B cell (primary cell): ENCODE data around the gene ARHGAP28. TPM values are rescaled to one million over a fixed set of nuclear protein-coding genes. Genes with fewer than 3 reads are reported as not detected.

Experiments
- ATAC-seq: fragments of 200-7000 bp; cut with Tn5 transposase; one replicate; pipeline ENCODE4 v1.10.0; 2021; ENCODE audit warnings: low read depth, mild to moderate bottlenecking, moderate number of reproducible peaks, moderate library complexity
- CTCF ChIA-PET: fragments of 350-600 bp; sonication (Branson Sonifier 250); formaldehyde crosslinking; loops from one replicate; lab custom pipeline; 2021; ENCODE audit warnings: antibody characterized with exemption, inconsistent platforms; lab: Charles Lee
- POLR2A ChIA-PET: fragments of 350-600 bp; sonication (Branson Sonifier 250); formaldehyde crosslinking; loops from one replicate; lab custom pipeline; 2021; ENCODE audit warnings: antibody characterized with exemption; lab: Charles Lee
- DNase-seq: peaks from one replicate; pipeline ENCODE4 v3.0.0; 2013
- H2AFZ ChIP-seq: 2 replicates; pipeline ENCODE4 v1.6.1; 2012; ENCODE audit warnings: mild to moderate bottlenecking, low read depth, low read length; ENCODE audit not compliant: insufficient read depth, poor library complexity, severe bottlenecking
- H3K27ac ChIP-seq, 2 donors: 1 replicate in 1 of 2; 2 replicates in 1 of 2; pipeline ENCODE4 v1.5.1; 2012 to 2013; ENCODE audit warnings: low read length in 2 of 2, mild to moderate bottlenecking in 2 of 2, moderate library complexity in 1 of 2
- H3K27me3 ChIP-seq, 4 experiments: fragments of 200-600 bp in 1 of 4; sonication (generic) in 1 of 4; replicated peaks in 1 of 4; 1 replicate in 2 of 4; 2 replicates in 2 of 4; pipeline versions ENCODE4 v1.6.1 to v1.7.0; 2013 to 2016; ENCODE audit warnings: low read length in 3 of 4, mild to moderate bottlenecking in 2 of 4, mixed read lengths in 1 of 4, moderate library complexity in 1 of 4; ENCODE audit not compliant: insufficient read depth in 4 of 4, control insufficient read depth in 3 of 4; ENCODE audit errors: control extremely low read depth in 1 of 4
- H3K36me3 ChIP-seq, 2 experiments: replicated peaks in 1 of 2; 1 replicate in 1 of 2; 2 replicates in 1 of 2; pipeline versions ENCODE4 v1.6.1 to v1.7.1; 2013; ENCODE audit warnings: low read length in 1 of 2; ENCODE audit not compliant: insufficient read depth in 2 of 2, control insufficient read depth in 1 of 2; ENCODE audit errors: control extremely low read depth in 1 of 2, extremely low read depth in 1 of 2
- H3K4me1 ChIP-seq, 2 donors: fragments of 200-600 bp in 1 of 2; sonication (generic) in 1 of 2; 1 replicate in 1 of 2; 2 replicates in 1 of 2; pipeline versions ENCODE4 v1.5.1 to v1.6.1; 2013 to 2017; ENCODE audit warnings: low read length in 2 of 2; ENCODE audit not compliant: control insufficient read depth in 2 of 2, insufficient read depth in 2 of 2
- H3K4me2 ChIP-seq: replicated peaks from 2 replicates; pipeline ENCODE3; 2012; ENCODE audit warnings: mild to moderate bottlenecking, low read depth, low read length; ENCODE audit not compliant: poor library complexity, severe bottlenecking
- H3K4me3 ChIP-seq, 5 experiments: fragments of 200-600 bp in 1 of 5; sonication (generic) in 1 of 5; 1 replicate in 3 of 5; 2 replicates in 2 of 5; pipeline versions ENCODE4 v1.5.1 to v1.7.0; 2011 to 2016; ENCODE audit warnings: low read length in 4 of 5, mild to moderate bottlenecking in 4 of 5, low read depth in 2 of 5, control low read depth in 1 of 5, moderate library complexity in 1 of 5; ENCODE audit not compliant: insufficient read depth in 1 of 5; ENCODE audit errors: control extremely low read depth in 1 of 5, extremely low read depth in 1 of 5
- H3K79me2 ChIP-seq: fragments of 200-600 bp; sonication (generic); one replicate; pipeline ENCODE4 v1.6.0; 2016; ENCODE audit warnings: low read length; ENCODE audit not compliant: control insufficient read depth, insufficient read depth
- H3K9ac ChIP-seq: fragments of 200-600 bp; sonication (generic); 2 replicates; pipeline ENCODE4 v1.6.1; 2017; ENCODE audit warnings: mild to moderate bottlenecking, low read length, moderate library complexity
- H3K9me3 ChIP-seq, 3 donors: one replicate each; pipeline versions ENCODE4 v1.6.1 to v1.7.1; 2013; ENCODE audit warnings: low read length in 2 of 3; ENCODE audit not compliant: control insufficient read depth in 2 of 3, insufficient read depth in 1 of 3; ENCODE audit errors: control extremely low read depth in 1 of 3
- H4K20me1 ChIP-seq: 2 replicates; pipeline ENCODE4 v1.6.0; 2012; ENCODE audit warnings: mild to moderate bottlenecking, low read length; ENCODE audit not compliant: insufficient read depth, control insufficient read depth, poor library complexity, severe bottlenecking
- H3K27ac Mint-ChIP-seq: one replicate; pipeline ENCODE4 v1.8.0; 2021; ENCODE audit warnings: mixed read lengths
- H3K27me3 Mint-ChIP-seq: one replicate; pipeline ENCODE4 v1.8.0; 2021; ENCODE audit warnings: mixed read lengths
- H3K4me1 Mint-ChIP-seq: one replicate; pipeline ENCODE4 v1.8.0; 2021; ENCODE audit warnings: mixed read lengths
- H3K4me3 Mint-ChIP-seq: one replicate; pipeline ENCODE4 v1.8.0; 2021; ENCODE audit warnings: mixed read lengths
- H3K9me3 Mint-ChIP-seq: one replicate; pipeline ENCODE4 v1.8.0; 2022; ENCODE audit warnings: mixed read lengths; ENCODE audit not compliant: insufficient read depth
- CTCF ChIP-seq: fragments of 200-600 bp; IDR thresholded peaks from one replicate; pipeline ENCODE4 v1.8.0; 2022; ENCODE audit warnings: antibody characterized with exemption, mild to moderate bottlenecking
- EZH2 ChIP-seq: IDR thresholded peaks from 2 replicates; pipeline ENCODE4 v1.6.1; 2012; ENCODE audit warnings: borderline replicate concordance, low read depth, mild to moderate bottlenecking, moderate library complexity, low read length; ENCODE audit not compliant: insufficient read depth, poor library complexity, severe bottlenecking
- WGBS: methylation state at CpG from one replicate; pipeline ENCODE4 v1.1.5; 2013; ENCODE audit warnings: missing lambda C conversion rate; ENCODE audit not compliant: insufficient coverage; 5-methylcytosine and 5-hydroxymethylcytosine counted together
- intact Hi-C: fragments of 100-400 bp; cut with micrococcal nuclease; formaldehyde crosslinking; loops from one replicate; pipeline ENCODE4 v1.10.0; 2022
- polyA plus RNA-seq: library from polyadenylated mRNA; depleted of rRNA; stranded (reverse); fragments of >200 nt; gene quantifications from 2 replicates; pipeline ENCODE4 v1.2.3, GENCODE V29; 2012
- total RNA-seq, 2 donors: library from RNA; stranded (reverse); fragments of 120-200 nt in 1 of 2; gene quantifications; 1 replicate in 1 of 2; 2 replicates in 1 of 2; pipeline versions ENCODE4 v1.2.3 to v1.2.4, GENCODE V29; 2013 to 2022

ARHGAP28 gene
- total and polyA plus RNA-seq, 2 donors (not counting 1 experiment from before 2014, with no cell fraction given): not detected

- H3K9ac ChIP-seq: no peak overlapping the region
- H3K4me2 ChIP-seq: no peak overlapping the region
- intact Hi-C loops: no loop called here
- no peaks in the 10 kb centered on the region for H3K9me3 Mint-ChIP-seq
- no peaks in the 10 kb centered on the region for H3K36me3 ChIP-seq
- ATAC-seq: no peak
- WGBS: 81% methylated on average over 12 of the region's 14 CpGs
- no peak overlapping the region for H2AFZ ChIP-seq
- peaks cover 0 to 9% (median 0%) of the 10 kb centered on the region in 3 donors for H3K9me3 ChIP-seq
- TF ChIP-seq EZH2 (no peak), CTCF (no peak)
- no peak overlapping the region for H3K27ac ChIP-seq
- H3K27ac Mint-ChIP-seq: no peak overlapping the region
- CTCF ChIA-PET: no interaction called here
- H3K4me1 Mint-ChIP-seq: no peaks in the 10 kb centered on the region
- H4K20me1 ChIP-seq: no peaks in the 10 kb centered on the region
- no peaks in the 10 kb centered on the region for H3K27me3 ChIP-seq
- H3K27me3 Mint-ChIP-seq: no peaks in the 10 kb centered on the region
- no peak overlapping the region for H3K4me3 ChIP-seq
- no peak for DNase-seq
- no peaks in the 10 kb centered on the region for H3K4me1 ChIP-seq
- H3K79me2 ChIP-seq: no peaks in the 10 kb centered on the region
- no peak overlapping the region for H3K4me3 Mint-ChIP-seq
- POLR2A ChIA-PET: no interaction called here
Measured at GRCh38 chr18:6682437-6683111, 46.9 kb upstream of the ARHGAP28 start.

DNA sequence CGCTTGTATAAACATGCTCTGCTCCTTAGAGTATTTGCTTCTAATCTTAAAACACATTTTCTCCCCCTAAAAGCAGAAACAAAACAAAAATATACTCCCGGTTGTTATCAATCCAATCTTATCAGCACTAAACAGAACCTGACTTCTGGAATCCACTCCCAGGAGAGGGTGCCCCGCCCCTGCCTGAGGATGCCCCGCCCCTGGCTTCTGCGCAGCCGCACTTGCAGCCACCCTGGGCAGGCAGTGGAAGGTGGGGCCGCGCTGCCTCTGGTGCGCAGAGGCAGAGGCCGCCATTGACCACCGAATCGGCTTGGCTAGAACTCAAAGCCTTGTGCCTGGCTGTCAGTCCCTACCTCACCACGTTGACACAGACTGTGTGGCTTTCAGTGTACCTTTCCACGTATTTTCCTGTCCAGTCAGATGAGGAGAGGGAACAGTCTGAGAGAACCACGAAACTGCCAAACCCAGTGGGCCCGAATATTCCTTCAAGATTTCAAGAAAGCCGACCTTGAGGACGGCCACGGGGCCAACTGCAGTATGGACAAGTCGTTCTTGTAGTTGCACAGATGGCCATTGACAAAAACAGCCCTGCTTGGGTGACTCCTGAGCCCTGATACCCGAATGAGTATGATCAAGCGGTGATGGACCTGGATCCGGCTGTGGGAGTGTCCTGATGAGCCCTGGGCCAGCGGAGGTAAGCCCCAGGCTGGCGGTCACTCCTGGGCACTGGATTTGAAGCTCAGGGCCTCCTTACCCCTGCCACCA, 46.2 kb upstream of the ARHGAP28 start:
- Mint-ChIP-seq H3K9me3 (no peaks in the 10 kb centered on the region), H3K27ac (no peak overlapping the region), H3K4me3 (no peak overlapping the region), H3K27me3 (no peaks in the 10 kb centered on the region), H3K4me1 (no peaks in the 10 kb centered on the region)
- no peaks in the 10 kb centered on the region for H3K4me1 ChIP-seq
- H3K9ac ChIP-seq: no peak overlapping the region
- H2AFZ ChIP-seq: no peak overlapping the region
- H4K20me1 ChIP-seq: no peaks in the 10 kb centered on the region
- H3K9me3 ChIP-seq: peaks cover 0 to 9% (median 0%) of the 10 kb centered on the region in 3 donors
- ATAC-seq: no peak
- TF ChIP-seq EZH2 (no peak), CTCF (no peak)
- no peaks in the 10 kb centered on the region for H3K36me3 ChIP-seq
- 85% methylated on average over 21 of the region's 25 CpGs for WGBS
- no peak overlapping the region for H3K4me3 ChIP-seq
- CTCF ChIA-PET: no interaction called here
- POLR2A ChIA-PET: no interaction called here
- intact Hi-C loops: no loop called here
- H3K27me3 ChIP-seq: no peaks in the 10 kb centered on the region
- no peak overlapping the region for H3K4me2 ChIP-seq
- DNase-seq: no peak
- H3K79me2 ChIP-seq: no peaks in the 10 kb centered on the region
- no peak overlapping the region for H3K27ac ChIP-seq
